H1 (cell line): ENCODE results near the gene CBFB. TPM values are rescaled to one million over a fixed set of nuclear protein-coding genes. Genes with fewer than 3 reads are reported as not detected.

Source experiments
- CTCF ChIA-PET: fragments of 300-600 bp; sonication (Branson Sonifier 250); formaldehyde crosslinking; loops from one replicate; lab custom pipeline; 2021; ENCODE audit not compliant: partially characterized antibody; lab: Charles Lee
- POLR2A ChIA-PET: fragments of 300-600 bp; sonication (Branson Sonifier 250); formaldehyde crosslinking; loops from one replicate; lab custom pipeline; 2021; ENCODE audit warnings: inconsistent platforms; ENCODE audit not compliant: partially characterized antibody; lab: Charles Lee
- DNase-seq, 2 experiments: peaks; one replicate each; pipeline versions ENCODE4 v3.0.0 to v3.0.0-alpha.2; 2010 to 2022; ENCODE audit warnings: low spot score in 2 of 2, low read depth in 1 of 2, mixed read lengths in 1 of 2
- FAIRE-seq: peaks from 2 replicates; lab custom pipeline; 2011; peaks lifted over from hg19 to GRCh38; lab: Jason Lieb, UNC
- H2AFZ ChIP-seq: 2 replicates; pipeline ENCODE4 v1.8.1; 2012; ENCODE audit warnings: low read length, inconsistent platforms
- H2AK5ac ChIP-seq: 2 replicates; pipeline ENCODE4 v1.6.1; 2013; ENCODE audit warnings: low read depth, low read length
- H2BK120ac ChIP-seq: replicated peaks from 2 replicates; pipeline ENCODE3; 2013; ENCODE audit warnings: low read depth, low read length, inconsistent platforms
- H2BK12ac ChIP-seq: 2 replicates; pipeline ENCODE4 v1.6.1; 2013; ENCODE audit warnings: low read depth, low read length
- H2BK15ac ChIP-seq: 2 replicates; pipeline ENCODE4 v1.6.1; 2013; ENCODE audit warnings: low read length
- H2BK20ac ChIP-seq: 2 replicates; pipeline ENCODE4 v1.6.1; 2013; ENCODE audit warnings: low read length
- H2BK5ac ChIP-seq: 2 replicates; pipeline ENCODE4 v1.6.1; 2013; ENCODE audit warnings: low read depth, low read length
- H3K14ac ChIP-seq: 2 replicates; pipeline ENCODE4 v1.6.1; 2013; ENCODE audit warnings: inconsistent platforms; ENCODE audit not compliant: insufficient read length
- H3K18ac ChIP-seq: 2 replicates; pipeline ENCODE4 v1.6.1; 2013; ENCODE audit warnings: low read length; ENCODE audit errors: extremely low read depth
- H3K23ac ChIP-seq: 2 replicates; pipeline ENCODE4 v1.6.1; 2013; ENCODE audit warnings: inconsistent platforms; ENCODE audit not compliant: insufficient read length
- H3K23me2 ChIP-seq: 2 replicates; pipeline ENCODE4 v1.6.1; 2013; ENCODE audit warnings: low read depth, low read length
- H3K27ac ChIP-seq: 2 replicates; pipeline ENCODE4 v1.6.1; 2011; ENCODE audit warnings: low read depth, low read length, inconsistent platforms
- H3K27me3 ChIP-seq, 4 experiments: replicated peaks in 1 of 4; 1 replicate in 1 of 4; 2 replicates in 3 of 4; pipeline versions ENCODE4 v1.6.1 to v1.8.1; 2011 to 2013; ENCODE audit warnings: low read length in 3 of 4, mild to moderate bottlenecking in 3 of 4, inconsistent platforms in 2 of 4, mixed read lengths in 2 of 4, moderate library complexity in 1 of 4; ENCODE audit not compliant: control insufficient read depth in 3 of 4, insufficient read depth in 3 of 4; ENCODE audit errors: extremely low read depth in 1 of 4
- H3K36me3 ChIP-seq, 4 experiments: 2 replicates each; pipeline versions ENCODE4 v1.6.1 to v1.8.1; 2011 to 2013; ENCODE audit warnings: mild to moderate bottlenecking in 4 of 4, low read length in 3 of 4, moderate library complexity in 2 of 4, control low read depth in 1 of 4, inconsistent platforms in 1 of 4; ENCODE audit not compliant: insufficient read depth in 4 of 4, control insufficient read depth in 2 of 4
- H3K4ac ChIP-seq: replicated peaks from 2 replicates; pipeline ENCODE3; 2013; ENCODE audit warnings: low read length, low read depth, mixed read lengths, inconsistent platforms; ENCODE audit not compliant: insufficient read length
- H3K4me1 ChIP-seq, 4 experiments: replicated peaks in 1 of 4; 1 replicate in 1 of 4; 2 replicates in 3 of 4; pipeline versions ENCODE4 v1.6.1 to v1.8.1; 2011 to 2013; ENCODE audit warnings: low read length in 3 of 4, inconsistent platforms in 2 of 4, mixed read lengths in 1 of 4; ENCODE audit not compliant: insufficient read depth in 4 of 4, control insufficient read depth in 3 of 4
- H3K4me2 ChIP-seq, 2 experiments: 2 replicates each; pipeline versions ENCODE4 v1.6.1 to v1.8.1; 2011 to 2013; ENCODE audit warnings: low read depth in 2 of 2, low read length in 2 of 2, control low read depth in 1 of 2, inconsistent platforms in 1 of 2, mild to moderate bottlenecking in 1 of 2; ENCODE audit not compliant: insufficient read depth in 1 of 2
- H3K4me3 ChIP-seq, 4 experiments: fragments of 200-600, 300-600 bp in 1 of 4; sonication (generic), shearing (Covaris generic), sonication (Bioruptor Twin) in 1 of 4; 2 replicates each; pipeline versions ENCODE4 v1.5.1 to v1.8.1; 2011 to 2016; ENCODE audit warnings: low read length in 4 of 4, low read depth in 3 of 4, control low read depth in 2 of 4, inconsistent platforms in 2 of 4, mild to moderate bottlenecking in 2 of 4, mixed read lengths in 1 of 4, moderate library complexity in 1 of 4; ENCODE audit not compliant: insufficient read depth in 2 of 4; ENCODE audit errors: extremely low read depth in 1 of 4
- H3K56ac ChIP-seq: replicated peaks from 2 replicates; pipeline ENCODE3; 2013; ENCODE audit warnings: low read depth, mild to moderate bottlenecking, mixed read lengths, low read length, inconsistent platforms; ENCODE audit not compliant: insufficient read length
- H3K79me1 ChIP-seq: 2 replicates; pipeline ENCODE4 v1.6.1; 2013; ENCODE audit warnings: low read depth, low read length, control low read depth
- H3K79me2 ChIP-seq, 2 experiments: 2 replicates each; pipeline versions ENCODE4 v1.6.1 to v1.8.1; 2012 to 2013; ENCODE audit warnings: low read length in 2 of 2, mild to moderate bottlenecking in 2 of 2, inconsistent platforms in 1 of 2; ENCODE audit not compliant: insufficient read depth in 2 of 2, control insufficient read depth in 1 of 2
- H3K9ac ChIP-seq, 4 experiments: replicated peaks in 1 of 4; 1 replicate in 1 of 4; 2 replicates in 3 of 4; pipeline versions ENCODE4 v1.6.1 to v1.8.1; 2011 to 2013; ENCODE audit warnings: low read depth in 3 of 4, low read length in 3 of 4, control low read depth in 2 of 4, mild to moderate bottlenecking in 2 of 4, moderate library complexity in 2 of 4, inconsistent platforms in 1 of 4; ENCODE audit errors: extremely low read depth in 1 of 4
- H3K9me3 ChIP-seq, 2 experiments: 2 replicates each; pipeline versions ENCODE4 v1.6.1 to v1.8.1; 2012 to 2013; ENCODE audit warnings: mild to moderate bottlenecking in 2 of 2, moderate library complexity in 2 of 2, control low read depth in 1 of 2, inconsistent platforms in 1 of 2, low read depth in 1 of 2, low read length in 1 of 2, mixed read lengths in 1 of 2; ENCODE audit not compliant: insufficient read depth in 2 of 2
- H4K20me1 ChIP-seq, 2 experiments: replicated peaks in 1 of 2; 2 replicates each; pipeline versions ENCODE3 to v1.8.1; 2011 to 2013; ENCODE audit warnings: inconsistent platforms in 2 of 2, low read length in 2 of 2, mild to moderate bottlenecking in 1 of 2; ENCODE audit not compliant: insufficient read depth in 2 of 2, control insufficient read depth in 1 of 2
- H4K5ac ChIP-seq: 2 replicates; pipeline ENCODE4 v1.6.1; 2013; ENCODE audit warnings: low read length, low read depth, mixed read lengths, inconsistent platforms; ENCODE audit not compliant: insufficient read length
- H4K8ac ChIP-seq: 2 replicates; pipeline ENCODE4 v1.8.0; 2013; ENCODE audit warnings: mild to moderate bottlenecking, moderate library complexity, low read length, inconsistent platforms; ENCODE audit not compliant: insufficient read depth; ENCODE audit errors: extremely low read depth
- H4K91ac ChIP-seq: replicated peaks from 2 replicates; pipeline ENCODE3; 2013; ENCODE audit warnings: low read length, mixed read lengths, inconsistent platforms; ENCODE audit not compliant: insufficient read length
- CBX5 ChIP-seq: fragments of 300-800, 300-1000 bp; sonication (generic); IDR thresholded peaks from 2 replicates; pipeline ENCODE4 v1.7.1; 2016; ENCODE audit warnings: antibody characterized with exemption, low read length, low read depth
- CEBPB ChIP-seq: IDR thresholded peaks from 2 replicates; pipeline ENCODE4 v1.6.1; 2012; ENCODE audit warnings: low read depth, low read length
- POU5F1 ChIP-seq: IDR thresholded peaks from 2 replicates; pipeline ENCODE4 v1.6.1; 2011; ENCODE audit warnings: low read depth, mild to moderate bottlenecking, low read length, moderate library complexity
- SP2 ChIP-seq: IDR thresholded peaks from 2 replicates; pipeline ENCODE4 v1.6.1; 2012; ENCODE audit warnings: mild to moderate bottlenecking, low read length, inconsistent platforms
- TCF12 ChIP-seq: IDR thresholded peaks from 2 replicates; pipeline ENCODE4 v1.6.1; 2011; ENCODE audit warnings: low read depth, mild to moderate bottlenecking, low read length
- TEAD4 ChIP-seq: IDR thresholded peaks from 2 replicates; pipeline ENCODE4 v1.6.1; 2012; ENCODE audit warnings: low read depth, low read length, inconsistent platforms, mixed read lengths
- WGBS, 2 experiments: shearing (Covaris generic) in 1 of 2; methylation state at CpG; one replicate each; pipeline versions ENCODE4 v1.1.6 to v1.1.7; 2013 to 2015; ENCODE audit warnings: low lambda C conversion rate in 2 of 2, mixed read lengths in 2 of 2, inconsistent platforms in 1 of 2, low coverage in 1 of 2, missing lambda C conversion rate in 1 of 2; ENCODE audit not compliant: insufficient replicate concordance in 2 of 2, insufficient coverage in 1 of 2, insufficient read length in 1 of 2; ENCODE audit errors: extremely low coverage in 1 of 2, missing lambda C conversion rate in 1 of 2; 5-methylcytosine and 5-hydroxymethylcytosine counted together
- polyA plus RNA-seq, 7 experiments: library from polyadenylated mRNA; depleted of rRNA in 3 of 7; stranded (reverse) in 5 of 7; unstranded in 2 of 7; fragments of >200 nt in 5 of 7; fragments of 200-250 nt in 2 of 7; gene quantifications; 1 replicate in 5 of 7; 2 replicates in 1 of 7; 4 replicates in 1 of 7; pipeline versions ENCODE4 v1.2.1 to v1.2.3, GENCODE V29; 2011 to 2013; ENCODE audit warnings: missing spikeins in 2 of 7, mixed read lengths in 2 of 7
- total RNA-seq: library from RNA; stranded (reverse); fragmentation: NEBNext Ultra II Directional; extraction: Animal tissue kit (Norgen Biotek cat#: 25700); gene quantifications from 2 replicates; pipeline ENCODE4 v1.2.1, GENCODE V29; 2021
- TF ChIP-seq, protein P1 (sequence below): IDR thresholded peaks from 2 replicates; pipeline ENCODE4 v1.6.1; 2012; ENCODE audit warnings: inconsistent platforms
- TF ChIP-seq, protein P2 (sequence below): IDR thresholded peaks from 2 replicates; pipeline ENCODE4 v1.6.1; 2011; ENCODE audit warnings: low read length, improper control_type of control experiment

Gene CBFB
- total and polyA plus RNA-seq, 2 of the 8 experiments (the other 6 are each of a cell fraction or from before 2014, with no cell fraction given) = 11.5 to 31.6 TPM

DNA sequence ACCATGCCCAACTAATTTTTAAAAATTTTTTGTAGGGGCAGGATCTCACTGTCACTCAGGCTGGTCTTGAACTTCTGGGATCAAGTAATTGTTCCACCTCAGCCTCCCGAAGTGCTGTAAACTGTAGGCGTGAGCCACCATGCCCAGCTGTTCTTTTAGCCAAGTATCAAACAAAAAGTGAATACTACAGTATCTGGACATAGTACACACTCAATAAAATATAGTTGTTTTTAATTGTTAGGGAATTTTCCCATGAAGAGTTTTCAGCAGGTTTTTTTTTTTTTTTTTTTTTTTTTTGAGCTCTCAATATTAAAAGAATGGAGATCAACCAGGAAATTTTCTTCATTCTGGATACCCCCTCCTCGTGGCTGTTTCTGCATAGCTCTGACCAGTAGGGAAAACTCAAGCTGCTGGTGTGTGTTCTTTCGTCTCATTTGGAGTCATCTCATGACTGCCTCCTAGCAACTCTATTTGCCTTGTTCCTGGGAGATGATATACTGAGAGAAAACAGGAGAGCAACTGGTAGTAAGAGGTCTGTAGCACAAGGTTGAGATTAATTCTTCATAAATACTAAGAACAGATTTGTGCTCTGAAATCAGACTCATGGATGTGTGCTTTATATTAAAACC, 64.3 kb downstream of the CBFB start:
- Histone ChIP-seq H2BK15ac (no peak overlapping the region), H4K8ac (no peak overlapping the region), H2AK5ac (no peak overlapping the region), H4K20me1 (peaks cover 0 to 2% of the 10 kb centered on the region in 2 experiments), H3K18ac (no peak overlapping the region), H3K4me2 (no peak overlapping the region), H3K79me2 (no peaks in the 10 kb centered on the region), H2BK120ac (no peak overlapping the region), H3K9me3 (no peaks in the 10 kb centered on the region), H3K23ac (no peak overlapping the region), H4K5ac (no peak overlapping the region), H2BK5ac (no peak overlapping the region), H3K9ac (no peak overlapping the region), H2AFZ (no peak overlapping the region), H3K4me3 (no peak overlapping the region), H3K27me3 (no peaks in the 10 kb centered on the region), H2BK12ac (no peak overlapping the region), H3K4ac (no peak overlapping the region), H2BK20ac (no peak overlapping the region), H3K79me1 (no peaks in the 10 kb centered on the region), H3K23me2 (no peaks in the 10 kb centered on the region), H3K36me3 (no peaks in the 10 kb centered on the region), H3K56ac (no peak overlapping the region), H4K91ac (no peak overlapping the region), H3K27ac (no peak overlapping the region), H3K4me1 (no peaks in the 10 kb centered on the region), H3K14ac (no peak overlapping the region)
- FAIRE-seq (no peak), DNase-seq (no peak)
- POLR2A ChIA-PET = interaction anchor here (1.4 to 1.6 kb wide), 2 partner anchors 11 to 15 kb away, joined by 3 to 4 read pairs; no protein-coding TSS in a partner anchor
- CTCF ChIA-PET = interaction anchor here (0.6 to 2.5 kb wide), 3 partner anchors 11 to 183 kb away, joined by 3 to 9 read pairs (median 4); no protein-coding TSS in a partner anchor
- 95% methylated on average over 4 of the region's 4 CpGs; no CpG with 5 or more reads in 1 of the 2 experiments for WGBS, 2 experiments
- no peak for TF ChIP-seq POU5F1
- TF ChIP-seq TEAD4 = no peak
- TF ChIP-seq CEBPB = no peak
- TF ChIP-seq TCF12 = no peak
- no peak for TF ChIP-seq CBX5
- TF ChIP-seq, protein P1, sequence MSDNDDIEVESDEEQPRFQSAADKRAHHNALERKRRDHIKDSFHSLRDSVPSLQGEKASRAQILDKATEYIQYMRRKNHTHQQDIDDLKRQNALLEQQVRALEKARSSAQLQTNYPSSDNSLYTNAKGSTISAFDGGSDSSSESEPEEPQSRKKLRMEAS = no peak
- TF ChIP-seq, protein P2, sequence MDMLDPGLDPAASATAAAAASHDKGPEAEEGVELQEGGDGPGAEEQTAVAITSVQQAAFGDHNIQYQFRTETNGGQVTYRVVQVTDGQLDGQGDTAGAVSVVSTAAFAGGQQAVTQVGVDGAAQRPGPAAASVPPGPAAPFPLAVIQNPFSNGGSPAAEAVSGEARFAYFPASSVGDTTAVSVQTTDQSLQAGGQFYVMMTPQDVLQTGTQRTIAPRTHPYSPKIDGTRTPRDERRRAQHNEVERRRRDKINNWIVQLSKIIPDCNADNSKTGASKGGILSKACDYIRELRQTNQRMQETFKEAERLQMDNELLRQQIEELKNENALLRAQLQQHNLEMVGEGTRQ = no peak
- TF ChIP-seq SP2 = no peak
